Right hindlimb (tissue), 1 donor: Measurements from ENCODE around the gene SLC27A5.
A peak's percentile ranks its signal among the peaks of the same experiment; 100 is the strongest.
"Not testable (repeated sequence)": the region's sequence is repeated elsewhere in the genome, so short reads cannot be mapped to it uniquely, and the experiment has no call there.

ENCODE experiments used
- DNase-seq: peaks from one replicate; pipeline ENCODE4 v3.0.0-alpha.2; 2018

SLC27A5 gene

DNA sequence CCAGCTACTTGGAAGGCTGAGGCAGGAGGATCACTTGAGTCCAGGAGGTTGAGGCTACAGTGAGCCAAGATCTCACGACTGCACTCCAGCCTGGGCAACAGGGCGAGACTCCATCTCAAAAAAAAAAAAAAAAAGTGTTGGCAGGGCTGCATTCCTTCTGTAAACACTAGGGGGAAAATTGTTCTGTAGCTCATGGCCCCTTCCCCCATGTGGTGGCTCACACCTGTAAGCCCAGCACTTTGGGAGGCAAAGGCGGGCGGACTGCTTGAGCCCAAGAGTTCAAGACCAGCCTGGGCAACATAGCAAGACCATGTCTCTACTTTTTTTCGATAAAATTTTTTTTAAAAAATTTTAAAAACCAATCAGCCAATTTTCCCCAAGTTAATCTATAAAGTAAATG, 27.4 kb downstream of the SLC27A5 start:
- DNase-seq: not testable (repeated sequence)

DNA sequence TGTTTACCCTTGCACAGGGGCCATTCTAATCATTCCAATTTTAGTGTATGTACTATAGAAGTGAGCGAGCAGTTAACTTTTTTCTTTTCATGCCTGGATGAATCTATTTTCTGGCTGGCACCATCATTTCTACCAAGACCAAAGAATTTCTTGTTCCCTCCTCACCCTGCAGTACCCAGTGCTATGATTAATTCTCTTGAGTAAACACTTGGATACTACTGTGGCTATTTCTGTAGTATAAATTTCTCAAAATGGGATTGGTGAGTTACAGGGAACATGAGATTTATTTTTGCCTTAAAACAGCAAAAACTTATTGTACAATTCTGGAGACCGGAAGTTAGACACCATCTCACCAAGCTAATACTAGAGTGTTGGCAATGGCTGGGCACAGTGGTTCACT, 28.0 kb downstream of the SLC27A5 start:
- no peak for DNase-seq

DNA sequence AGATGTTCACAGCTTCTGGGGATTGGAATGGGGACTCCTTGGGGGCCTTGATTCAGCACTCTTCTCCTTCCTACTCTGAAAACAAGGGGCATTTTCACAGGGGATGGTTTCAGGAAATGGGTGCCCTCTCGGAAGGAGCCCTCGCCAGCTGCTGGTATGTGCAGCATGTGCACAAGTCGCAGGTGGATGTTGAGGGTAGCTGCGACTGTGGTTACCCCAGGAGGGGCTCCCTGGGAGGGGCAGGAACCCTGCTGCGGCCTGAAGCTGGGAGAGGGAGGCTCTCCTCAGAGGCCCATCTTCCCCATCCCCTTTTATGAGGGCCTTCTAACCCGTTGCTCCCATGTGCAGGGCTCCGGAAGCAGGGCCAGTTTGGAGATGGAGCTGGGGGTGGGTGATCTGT, 29.4 kb downstream of the SLC27A5 start:
- DNase-seq: no peak

DNA sequence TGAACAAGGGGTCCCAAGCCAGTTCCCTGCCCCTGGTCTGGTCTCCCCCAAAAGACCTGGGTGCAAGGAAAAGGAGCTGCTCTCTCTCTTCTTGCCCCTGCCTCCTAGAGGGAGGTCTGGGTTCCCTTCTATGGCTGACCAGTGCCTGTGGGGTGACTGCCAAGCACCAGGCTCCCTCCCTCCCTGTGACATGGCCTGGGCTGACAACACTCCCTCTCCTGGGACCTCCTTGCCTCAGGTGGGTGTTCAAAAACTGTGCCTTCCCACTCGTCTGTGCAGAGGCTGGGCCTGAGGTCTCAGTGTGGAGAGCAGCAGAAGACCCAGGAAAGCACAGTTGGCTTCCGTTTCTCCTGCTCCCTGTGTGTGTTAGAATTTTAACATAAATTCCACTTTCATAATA, 31.0 kb downstream of the SLC27A5 start:
- no peak for DNase-seq

GRCh38 chr19:58480481-58480830, 31.3 kb downstream of the SLC27A5 start:
- no peak for DNase-seq

DNA sequence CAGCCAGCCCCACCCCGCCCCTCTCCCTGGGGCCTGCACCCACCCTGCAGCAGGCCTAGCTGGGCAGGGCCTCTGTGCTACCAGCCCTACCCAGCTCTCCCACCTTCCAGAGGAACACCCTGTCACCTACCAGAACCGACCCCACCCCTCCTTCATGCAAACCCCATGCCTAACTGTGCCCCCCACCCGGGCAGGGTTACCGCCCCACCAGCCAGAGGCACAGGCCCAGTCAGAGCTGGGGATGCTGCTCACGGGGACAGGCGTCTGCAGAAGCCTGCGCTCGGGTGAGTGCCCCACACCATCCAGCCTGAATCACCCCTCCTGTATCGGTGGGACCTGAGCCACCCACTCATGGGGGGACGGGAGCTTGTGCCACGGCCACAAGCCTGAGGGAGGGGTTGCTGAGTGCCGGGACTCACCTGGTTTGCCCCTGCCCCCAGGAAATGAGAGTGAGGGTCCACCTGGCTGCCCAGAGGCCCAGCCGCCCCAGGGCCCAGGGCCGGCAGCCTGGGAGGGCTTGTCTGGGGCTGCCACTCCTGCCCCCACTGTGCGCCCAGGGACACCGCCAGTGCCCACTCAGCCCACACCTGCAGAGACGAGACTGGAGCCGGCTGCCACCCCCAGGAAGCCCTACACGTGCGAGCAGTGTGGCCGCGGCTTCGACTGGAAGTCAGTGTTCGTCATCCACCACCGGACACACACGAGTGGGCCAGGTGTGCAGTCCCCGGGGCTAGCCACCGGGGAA, 31.9 kb downstream of the SLC27A5 start:
- DNase-seq: no peak

GRCh38 chr19:58479303-58479702, 32.5 kb downstream of the SLC27A5 start:
- no peak for DNase-seq

DNA sequence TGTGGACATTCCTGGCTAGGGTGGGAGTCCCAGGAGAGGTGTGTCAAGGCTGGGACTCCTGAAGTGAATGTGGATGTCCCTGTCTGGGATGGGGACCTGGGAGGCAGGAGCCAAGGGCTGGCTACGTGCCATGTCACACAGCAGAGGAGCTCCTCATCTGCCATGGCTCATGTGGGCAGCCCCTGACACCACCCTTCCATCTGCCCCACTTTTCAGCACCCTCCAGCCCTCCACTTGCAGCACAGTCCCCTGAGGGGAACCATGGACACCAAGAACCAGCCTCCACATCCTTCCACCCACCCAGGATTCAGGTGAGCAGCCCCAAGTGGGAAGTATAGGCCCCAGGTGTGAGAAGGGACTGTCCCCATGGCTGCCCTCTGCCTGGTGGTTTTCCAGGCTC, 33.9 kb downstream of the SLC27A5 start:
- no peak for DNase-seq

GRCh38 chr19:58477130-58477529, 34.7 kb downstream of the SLC27A5 start:
- no peak for DNase-seq

DNA sequence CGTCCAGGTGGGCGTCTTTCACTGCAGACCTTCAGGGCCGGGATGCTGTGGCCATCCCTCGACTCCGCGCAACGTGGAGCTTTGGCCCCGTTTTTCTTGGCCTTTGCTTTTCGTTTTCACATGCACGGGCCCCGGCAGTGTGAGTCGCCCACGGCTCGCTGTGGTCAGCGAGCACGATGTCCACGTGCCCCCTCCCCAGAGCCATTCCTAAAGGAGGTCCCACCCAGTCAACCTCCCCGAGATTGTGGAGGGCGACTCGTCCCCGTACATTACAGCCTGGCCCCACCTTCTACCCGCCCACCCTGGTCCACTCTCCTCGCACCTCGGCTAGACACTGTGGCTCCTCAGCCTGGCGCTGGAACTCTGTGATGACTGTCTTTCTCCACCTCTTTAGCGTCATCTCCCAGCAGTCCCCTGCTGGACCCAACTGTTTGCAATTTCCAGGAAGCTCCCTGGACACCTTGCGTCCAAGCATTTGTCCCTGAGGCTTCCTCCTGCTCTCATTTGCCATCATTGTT, 35.2 kb downstream of the SLC27A5 start:
- no peak for DNase-seq

- DNase-seq: peak; percentile 98
These were observed 35.9 kb downstream of the SLC27A5 start, which contains the start of gene ZNF446 for GRCh38 chr19:58475714-58476497. Gene ZNF446 (plus strand): TSS chr19:58476352. CDS start chr19:58477219, 867 bp downstream.

DNA sequence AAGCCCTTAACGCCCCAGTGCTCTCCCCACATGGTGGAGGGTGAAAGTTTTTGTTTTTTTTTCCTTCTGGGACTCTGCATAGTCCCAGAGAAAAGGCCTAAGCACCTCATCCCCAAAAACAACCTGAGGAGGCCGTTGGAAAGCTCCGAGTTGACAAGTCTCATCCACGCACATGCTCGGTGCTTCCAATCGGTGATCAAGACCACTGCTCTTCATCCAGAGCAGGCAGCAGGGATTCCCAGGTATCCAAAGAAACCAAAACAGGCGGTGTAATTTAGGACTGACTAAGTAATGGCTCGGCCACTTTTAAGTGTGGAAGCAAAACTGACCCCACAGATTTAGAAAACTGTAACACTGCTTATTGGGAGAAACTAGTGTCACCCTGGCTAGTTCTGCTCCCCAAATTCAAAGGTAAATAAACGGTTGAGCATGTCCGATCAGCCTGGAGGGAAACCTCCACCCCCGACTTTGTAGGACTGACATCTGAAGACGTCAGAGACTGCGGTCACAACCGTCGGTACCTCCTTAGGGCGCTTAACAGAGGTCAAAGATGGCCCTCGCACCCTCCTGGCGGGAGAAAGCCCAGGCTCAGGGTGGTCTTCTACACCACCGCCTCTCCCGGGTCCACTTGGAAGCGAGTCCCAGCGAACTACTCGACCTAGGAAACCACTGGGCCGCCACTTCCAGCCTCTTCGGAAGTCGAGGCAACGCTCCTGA, 36.6 kb downstream of the SLC27A5 start:
- DNase-seq: no peak

GRCh38 chr19:58474291-58474996, 37.3 kb downstream of the SLC27A5 start:
- DNase-seq: no peak

DNA sequence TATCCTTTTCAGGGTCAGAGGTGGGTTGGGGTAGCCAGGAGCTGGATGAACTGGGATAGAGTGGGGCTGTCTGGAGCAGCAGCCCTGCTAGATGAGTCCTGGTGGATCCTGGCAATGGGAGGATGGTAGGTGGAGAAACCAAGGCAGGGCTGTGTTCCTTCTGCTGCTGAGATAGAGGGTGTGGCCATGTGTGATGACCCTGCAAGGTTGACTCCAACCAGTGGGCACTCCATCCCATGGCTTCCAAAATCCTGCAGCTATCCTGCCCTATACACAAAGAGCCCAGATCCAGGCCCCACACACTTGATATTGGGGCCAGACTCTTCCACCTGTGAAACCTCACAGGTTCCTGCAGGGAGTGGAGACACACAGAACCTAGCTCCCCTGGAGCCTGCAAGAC, 38.0 kb downstream of the SLC27A5 start:
- DNase-seq: no peak

DNA sequence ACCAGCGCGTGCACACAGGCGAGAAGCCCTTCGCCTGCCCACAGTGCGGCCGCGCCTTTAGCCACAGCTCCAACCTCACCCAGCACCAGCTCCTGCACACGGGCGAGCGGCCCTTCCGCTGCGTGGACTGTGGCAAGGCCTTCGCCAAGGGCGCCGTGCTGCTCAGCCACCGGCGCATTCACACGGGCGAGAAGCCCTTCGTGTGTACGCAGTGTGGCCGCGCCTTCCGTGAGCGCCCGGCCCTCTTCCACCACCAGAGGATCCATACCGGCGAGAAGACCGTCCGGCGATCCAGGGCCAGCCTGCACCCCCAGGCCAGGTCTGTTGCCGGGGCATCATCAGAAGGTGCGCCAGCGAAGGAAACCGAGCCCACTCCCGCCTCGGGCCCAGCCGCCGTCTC, 40.1 kb downstream of the SLC27A5 start:
- no peak for DNase-seq

DNA sequence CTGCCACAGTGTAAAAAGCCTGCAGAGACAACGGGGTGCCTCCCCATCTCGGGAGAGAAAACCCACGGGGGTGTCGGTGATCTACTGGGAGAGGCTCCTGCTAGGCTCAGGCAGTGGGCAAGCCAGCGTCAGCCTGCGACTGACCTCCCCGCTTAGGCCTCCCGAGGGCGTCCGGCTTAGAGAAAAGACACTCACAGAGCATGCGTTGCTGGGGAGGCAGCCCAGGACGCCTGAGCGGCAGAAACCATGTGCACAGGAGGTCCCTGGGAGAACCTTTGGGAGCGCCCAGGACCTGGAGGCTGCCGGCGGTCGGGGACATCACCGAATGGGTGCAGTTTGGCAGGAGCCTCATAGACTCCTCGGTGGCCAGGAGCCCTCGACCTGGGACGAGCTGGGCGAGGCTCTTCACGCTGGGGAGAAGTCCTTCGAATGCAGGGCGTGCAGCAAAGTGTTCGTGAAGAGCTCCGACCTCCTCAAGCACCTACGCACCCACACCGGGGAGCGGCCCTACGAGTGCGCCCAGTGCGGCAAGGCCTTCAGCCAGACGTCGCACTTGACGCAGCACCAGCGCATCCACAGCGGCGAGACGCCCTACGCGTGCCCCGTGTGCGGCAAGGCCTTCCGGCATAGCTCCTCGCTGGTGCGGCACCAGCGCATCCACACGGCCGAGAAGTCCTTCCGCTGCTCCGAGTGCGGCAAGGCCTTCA, 40.8 kb downstream of the SLC27A5 start:
- not testable (repeated sequence) for DNase-seq

GRCh38 chr19:58469241-58470013, 42.4 kb downstream of the SLC27A5 start:
- DNase-seq: no peak

DNA sequence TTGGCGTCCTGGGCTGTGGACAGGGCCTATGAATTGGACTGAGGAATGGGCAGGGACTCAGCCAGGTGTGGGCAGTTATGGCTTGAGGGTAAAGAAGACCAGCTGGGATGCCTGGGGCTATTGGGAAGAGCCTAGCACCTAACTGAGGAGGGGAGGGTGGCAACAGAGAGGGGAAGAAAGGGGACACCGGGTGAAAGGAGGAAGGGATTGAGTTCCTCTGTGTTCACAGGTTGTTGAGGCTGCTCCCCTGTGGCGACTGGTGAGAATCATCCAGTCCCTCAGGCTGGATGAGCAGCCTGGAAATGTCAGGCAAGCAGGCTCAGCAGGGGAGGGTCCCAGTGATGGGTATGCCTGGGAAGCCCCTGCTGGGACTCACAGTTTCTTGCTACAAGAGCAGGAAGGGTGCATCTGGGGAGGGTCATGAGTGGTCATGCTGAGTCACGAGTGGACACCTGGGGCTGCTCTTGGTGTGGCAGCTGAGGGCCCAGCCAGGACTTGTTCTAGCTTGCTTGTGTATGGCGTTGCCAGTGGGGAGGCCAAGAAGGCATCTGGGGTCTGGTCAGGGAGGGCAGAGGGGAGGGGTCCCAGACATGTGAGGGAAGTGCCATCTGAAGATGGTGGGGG, 43.5 kb downstream of the SLC27A5 start:
- DNase-seq: no peak

DNA sequence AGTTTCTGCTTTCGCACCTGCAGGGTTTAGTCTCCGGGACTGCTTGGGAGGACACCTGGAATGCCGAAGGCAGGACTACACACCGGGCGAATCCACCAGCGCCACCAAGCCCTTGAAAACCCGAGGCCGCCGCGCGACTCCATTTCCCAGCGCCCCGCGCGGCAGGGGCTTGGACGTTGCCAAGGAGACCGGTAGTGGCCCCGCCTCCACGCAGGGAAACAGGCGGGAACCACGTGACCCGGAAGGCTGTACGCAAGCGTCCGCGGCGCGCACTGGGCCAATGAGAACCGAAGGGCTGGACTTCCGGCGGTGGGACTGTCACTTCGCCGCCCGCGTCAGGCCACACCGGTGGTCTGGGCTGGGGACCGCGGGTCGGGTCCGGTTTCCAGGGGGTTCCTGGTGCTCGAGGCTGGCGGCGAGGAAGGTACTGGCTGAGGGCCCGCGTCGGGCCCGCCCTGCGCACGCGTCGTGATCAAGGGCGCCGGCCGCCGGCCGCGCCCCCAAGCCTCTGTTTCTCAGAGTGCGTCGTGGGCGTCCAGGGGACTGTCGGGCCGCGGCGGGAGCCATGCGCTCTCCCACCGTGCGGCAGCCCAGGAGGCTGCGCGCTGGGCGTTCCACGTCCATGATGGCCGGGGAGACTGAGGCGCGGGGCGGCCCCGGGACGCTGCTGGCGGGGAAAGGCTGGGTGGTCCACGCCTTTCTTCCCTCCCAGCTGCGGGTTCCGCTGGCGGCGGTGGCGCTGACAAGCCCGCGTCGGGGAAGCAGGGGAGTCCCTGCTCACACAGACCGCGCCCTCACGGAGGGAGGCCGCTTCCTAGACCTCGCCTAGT, 44.8 kb downstream of the SLC27A5 start, which contains the start of gene ZNF324:
ZNF324 (plus strand) TSS at position 321 of the 830 bp plus-strand sequence. CDS start 2,106 bp downstream, outside the sequence.
- DNase-seq: peak; percentile 98
